Measurements from ENCODE around the gene ARMCX1. TPM values are rescaled to one million over a fixed set of nuclear protein-coding genes. Genes with fewer than 3 reads are reported as not detected.

The ARMCX1 gene
- total RNA-seq, 2 donors from 2014 or later = 22.4 to 28.5 TPM

DNA sequence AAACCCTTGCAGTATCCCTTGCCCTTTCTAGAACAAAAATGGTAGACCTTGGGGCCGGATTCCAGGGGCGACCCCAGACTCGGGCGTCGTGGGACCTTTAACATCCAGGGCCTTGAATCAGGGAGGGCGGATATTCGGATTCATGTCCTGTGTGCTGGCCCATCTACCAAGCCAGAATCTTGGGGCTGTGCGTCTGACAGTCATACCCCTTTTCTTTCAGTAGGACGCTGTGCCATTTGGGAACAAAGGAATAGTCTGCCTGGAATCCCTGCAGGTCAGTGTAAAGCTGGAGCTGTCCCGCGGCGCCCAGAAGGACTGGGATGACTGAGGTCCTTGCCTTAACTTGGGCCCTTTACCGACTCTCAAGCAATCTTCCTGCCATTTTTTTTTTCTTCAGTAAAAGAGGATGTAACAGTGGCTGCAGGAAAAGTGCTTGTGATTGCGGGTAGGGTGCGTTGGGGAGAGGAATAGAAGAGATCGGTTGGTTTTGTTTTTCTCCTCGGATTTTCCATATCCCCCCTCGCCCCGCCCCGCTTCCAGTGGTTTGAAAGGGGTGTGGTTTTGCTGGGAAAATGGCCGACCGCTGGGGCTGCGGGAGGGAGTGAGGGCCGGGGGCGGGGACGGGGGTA lies 518 bp downstream of the ARMCX1 start:
- no peaks in the 10 kb centered on the region for H3K27me3 ChIP-seq (ENCODE audit: control insufficient read depth, insufficient read depth, low read length, poor library complexity, severe bottlenecking)
- peaks cover 51% of the 10 kb centered on the region for H3K9me3 Mint-ChIP-seq
- peak; percentile 79 for DNase-seq
- TF ChIP-seq, protein P1, sequence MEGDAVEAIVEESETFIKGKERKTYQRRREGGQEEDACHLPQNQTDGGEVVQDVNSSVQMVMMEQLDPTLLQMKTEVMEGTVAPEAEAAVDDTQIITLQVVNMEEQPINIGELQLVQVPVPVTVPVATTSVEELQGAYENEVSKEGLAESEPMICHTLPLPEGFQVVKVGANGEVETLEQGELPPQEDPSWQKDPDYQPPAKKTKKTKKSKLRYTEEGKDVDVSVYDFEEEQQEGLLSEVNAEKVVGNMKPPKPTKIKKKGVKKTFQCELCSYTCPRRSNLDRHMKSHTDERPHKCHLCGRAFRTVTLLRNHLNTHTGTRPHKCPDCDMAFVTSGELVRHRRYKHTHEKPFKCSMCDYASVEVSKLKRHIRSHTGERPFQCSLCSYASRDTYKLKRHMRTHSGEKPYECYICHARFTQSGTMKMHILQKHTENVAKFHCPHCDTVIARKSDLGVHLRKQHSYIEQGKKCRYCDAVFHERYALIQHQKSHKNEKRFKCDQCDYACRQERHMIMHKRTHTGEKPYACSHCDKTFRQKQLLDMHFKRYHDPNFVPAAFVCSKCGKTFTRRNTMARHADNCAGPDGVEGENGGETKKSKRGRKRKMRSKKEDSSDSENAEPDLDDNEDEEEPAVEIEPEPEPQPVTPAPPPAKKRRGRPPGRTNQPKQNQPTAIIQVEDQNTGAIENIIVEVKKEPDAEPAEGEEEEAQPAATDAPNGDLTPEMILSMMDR (conservative IDR thresholded peaks at IDR 0.05) = no peak
- H3K36me3 ChIP-seq (ENCODE audit: control insufficient read depth, insufficient read depth, low read length) = peaks cover 10% of the 10 kb centered on the region
- H3K9ac ChIP-seq (ENCODE audit: extremely low read depth, low read length, poor library complexity, severe bottlenecking) = peak overlapping the region; percentile 83
- no peaks in the 10 kb centered on the region for H3K4me1 ChIP-seq (ENCODE audit: control insufficient read depth, insufficient read depth, low read length)
- peak overlapping the region; percentile 92 for H3K27ac ChIP-seq (ENCODE audit: low read depth, low read length)
- peak overlapping the region; percentile 90 for H3K4me3 ChIP-seq (ENCODE audit: low read length)
- peak overlapping the region; percentile 92 for H3K27ac Mint-ChIP-seq
- H3K36me3 Mint-ChIP-seq (ENCODE audit: low read depth) = peaks cover 18% of the 10 kb centered on the region
- 1 to 4% methylated on average over 4 to 18 of the region's 26 CpGs for WGBS, 2 experiments (ENCODE audit: insufficient coverage in 1 of 2, insufficient read length in 1 of 2)
- H3K4me3 Mint-ChIP-seq = peak overlapping the region; percentile 78
- H3K27me3 Mint-ChIP-seq (ENCODE audit: insufficient read depth) = no peaks in the 10 kb centered on the region
- H3K4me1 Mint-ChIP-seq = no peaks in the 10 kb centered on the region
- no peaks in the 10 kb centered on the region for H3K9me3 ChIP-seq (ENCODE audit: control insufficient read depth, low read length)

DNA sequence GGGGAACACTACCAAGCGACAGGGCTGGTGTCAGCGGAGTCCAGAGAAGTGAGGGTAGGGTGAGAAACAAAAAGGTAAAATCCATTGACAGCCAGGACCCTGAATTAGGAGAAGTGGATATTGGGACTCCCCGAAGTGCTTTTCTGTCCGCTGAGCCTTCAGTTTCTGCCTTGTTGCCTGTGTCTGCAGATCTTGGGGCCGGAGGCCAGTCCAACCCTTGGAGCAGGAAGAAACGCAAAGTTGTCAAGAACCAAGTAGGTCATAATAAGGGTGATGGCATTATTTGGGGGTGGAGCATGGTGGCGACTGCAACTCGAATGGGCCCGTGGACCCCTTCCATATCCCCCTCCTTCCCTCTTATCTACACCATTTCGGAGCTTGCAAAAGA lies 1.0 kb downstream of the ARMCX1 start:
- TF ChIP-seq, protein P1 (conservative IDR thresholded peaks at IDR 0.05) = no peak
- Histone ChIP-seq H3K4me1 (ENCODE audit: control insufficient read depth, insufficient read depth, low read length) (no peaks in the 10 kb centered on the region), H3K36me3 (ENCODE audit: control insufficient read depth, insufficient read depth, low read length) (peaks cover 10% of the 10 kb centered on the region), H3K27me3 (ENCODE audit: control insufficient read depth, insufficient read depth, low read length, poor library complexity, severe bottlenecking) (no peaks in the 10 kb centered on the region), H3K27ac (ENCODE audit: low read depth, low read length) (no peak overlapping the region), H3K9ac (ENCODE audit: extremely low read depth, low read length, poor library complexity, severe bottlenecking) (no peak overlapping the region), H3K9me3 (ENCODE audit: control insufficient read depth, low read length) (no peaks in the 10 kb centered on the region), H3K4me3 (ENCODE audit: low read length) (peak overlapping the region; percentile 90)
- Mint-ChIP-seq H3K36me3 (ENCODE audit: low read depth) (peaks cover 18% of the 10 kb centered on the region), H3K4me1 (no peaks in the 10 kb centered on the region), H3K9me3 (peaks cover 53% of the 10 kb centered on the region), H3K27me3 (ENCODE audit: insufficient read depth) (no peaks in the 10 kb centered on the region), H3K4me3 (peak overlapping the region; percentile 78), H3K27ac (peak overlapping the region; percentile 52)
- WGBS, 2 experiments (ENCODE audit: insufficient coverage in 1 of 2, insufficient read length in 1 of 2) = 25% methylated on average over 7 of the region's 10 CpGs; no CpG with 5 or more reads in 1 of the 2 experiments
- DNase-seq = no peak

DNA sequence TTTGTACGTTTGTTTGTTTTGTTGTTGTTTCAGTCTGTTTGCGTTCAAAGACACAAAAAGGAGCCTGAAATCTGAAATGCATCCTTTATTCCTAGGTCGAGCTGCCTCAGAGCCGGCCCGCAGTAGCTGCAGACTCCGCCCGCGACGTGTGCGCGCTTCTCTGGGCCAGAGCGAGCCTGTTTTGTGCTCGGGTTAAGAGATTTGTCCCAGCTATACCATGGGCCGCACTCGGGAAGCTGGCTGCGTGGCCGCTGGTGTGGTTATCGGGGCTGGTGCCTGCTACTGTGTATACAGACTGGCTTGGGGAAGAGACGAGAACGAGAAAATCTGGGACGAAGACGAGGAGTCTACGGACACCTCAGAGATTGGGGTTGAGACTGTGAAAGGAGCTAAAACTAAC lies 2.4 kb downstream of the ARMCX1 start:
- Histone ChIP-seq H3K36me3 (ENCODE audit: control insufficient read depth, insufficient read depth, low read length) (peaks cover 10% of the 10 kb centered on the region), H3K9ac (ENCODE audit: extremely low read depth, low read length, poor library complexity, severe bottlenecking) (no peak overlapping the region), H3K9me3 (ENCODE audit: control insufficient read depth, low read length) (no peaks in the 10 kb centered on the region), H3K4me1 (ENCODE audit: control insufficient read depth, insufficient read depth, low read length) (no peaks in the 10 kb centered on the region), H3K27me3 (ENCODE audit: control insufficient read depth, insufficient read depth, low read length, poor library complexity, severe bottlenecking) (no peaks in the 10 kb centered on the region), H3K4me3 (ENCODE audit: low read length) (no peak overlapping the region), H3K27ac (ENCODE audit: low read depth, low read length) (no peak overlapping the region)
- Mint-ChIP-seq H3K36me3 (ENCODE audit: low read depth) (peaks cover 18% of the 10 kb centered on the region), H3K4me3 (no peak overlapping the region), H3K27ac (no peak overlapping the region), H3K4me1 (no peaks in the 10 kb centered on the region), H3K27me3 (ENCODE audit: insufficient read depth) (no peaks in the 10 kb centered on the region), H3K9me3 (peaks cover 59% of the 10 kb centered on the region)
- WGBS, 2 experiments (ENCODE audit: insufficient coverage in 1 of 2, insufficient read length in 1 of 2) = 91 to 96% methylated on average over 4 to 23 of the region's 23 CpGs
- no peak for DNase-seq
- TF ChIP-seq, protein P1 (conservative IDR thresholded peaks at IDR 0.05) = no peak

Data from endodermal cell (in vitro differentiated cells).